ENCODE results near the gene TXNDC15.
"Not testable (repeated sequence)": the region's sequence is repeated elsewhere in the genome, so short reads cannot be mapped to it uniquely, and the experiment has no call there.

Gene TXNDC15

DNA sequence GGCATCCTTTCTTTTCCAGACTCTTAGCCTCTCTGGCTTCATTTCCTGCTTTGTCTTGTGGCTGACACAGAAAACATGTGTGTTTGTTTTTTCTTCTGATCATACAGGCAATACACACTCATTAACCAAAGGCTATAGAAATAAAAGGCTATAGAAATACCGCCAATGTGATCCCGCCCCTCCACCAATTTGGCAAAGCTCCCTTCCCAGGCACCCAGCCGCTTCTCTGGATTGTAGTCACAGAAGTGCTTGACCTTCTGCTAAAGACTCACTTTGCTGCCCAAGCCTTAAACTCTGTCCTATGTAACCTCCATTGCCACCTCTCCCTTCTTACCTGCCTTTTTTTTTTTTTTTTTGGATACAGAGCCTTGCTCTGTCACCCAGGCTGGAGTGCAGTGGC, 5.3 kb downstream of the TXNDC15 start:
- TF ChIP-seq, protein P1, sequence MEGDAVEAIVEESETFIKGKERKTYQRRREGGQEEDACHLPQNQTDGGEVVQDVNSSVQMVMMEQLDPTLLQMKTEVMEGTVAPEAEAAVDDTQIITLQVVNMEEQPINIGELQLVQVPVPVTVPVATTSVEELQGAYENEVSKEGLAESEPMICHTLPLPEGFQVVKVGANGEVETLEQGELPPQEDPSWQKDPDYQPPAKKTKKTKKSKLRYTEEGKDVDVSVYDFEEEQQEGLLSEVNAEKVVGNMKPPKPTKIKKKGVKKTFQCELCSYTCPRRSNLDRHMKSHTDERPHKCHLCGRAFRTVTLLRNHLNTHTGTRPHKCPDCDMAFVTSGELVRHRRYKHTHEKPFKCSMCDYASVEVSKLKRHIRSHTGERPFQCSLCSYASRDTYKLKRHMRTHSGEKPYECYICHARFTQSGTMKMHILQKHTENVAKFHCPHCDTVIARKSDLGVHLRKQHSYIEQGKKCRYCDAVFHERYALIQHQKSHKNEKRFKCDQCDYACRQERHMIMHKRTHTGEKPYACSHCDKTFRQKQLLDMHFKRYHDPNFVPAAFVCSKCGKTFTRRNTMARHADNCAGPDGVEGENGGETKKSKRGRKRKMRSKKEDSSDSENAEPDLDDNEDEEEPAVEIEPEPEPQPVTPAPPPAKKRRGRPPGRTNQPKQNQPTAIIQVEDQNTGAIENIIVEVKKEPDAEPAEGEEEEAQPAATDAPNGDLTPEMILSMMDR (IDR thresholded peaks at IDR 0.05; ENCODE audit: borderline replicate concordance, control extremely low read depth, extremely low read depth, insufficient read depth, missing control alignments): no peak
- no peak for DNase-seq (ENCODE audit: low spot score)
- in situ Hi-C loops (cut with MboI; ENCODE audit: low sequenced_read_pairs, unreplicated experiment): no loop called here

DNA sequence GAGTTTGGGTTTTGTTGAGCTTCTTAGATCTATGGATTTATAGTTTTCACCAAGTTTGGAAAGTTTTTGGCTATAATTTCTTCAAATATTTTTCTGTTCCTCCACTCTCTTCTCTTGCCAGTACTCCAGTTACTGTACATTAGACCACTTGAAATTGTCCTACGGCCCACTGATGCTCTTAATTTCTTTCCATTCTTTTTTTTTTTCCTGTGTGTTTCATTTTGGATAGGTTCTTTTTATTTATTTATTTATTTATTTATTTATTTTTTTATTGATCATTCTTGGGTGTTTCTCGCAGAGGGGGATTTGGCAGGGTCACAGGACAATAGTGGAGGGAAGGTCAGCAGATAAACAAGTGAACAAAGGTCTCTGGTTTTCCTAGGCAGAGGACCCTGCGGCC, 6.8 kb downstream of the TXNDC15 start:
- DNase-seq (ENCODE audit: low spot score); in situ Hi-C loops (cut with MboI; ENCODE audit: low sequenced_read_pairs, unreplicated experiment): not testable (repeated sequence)

DNA sequence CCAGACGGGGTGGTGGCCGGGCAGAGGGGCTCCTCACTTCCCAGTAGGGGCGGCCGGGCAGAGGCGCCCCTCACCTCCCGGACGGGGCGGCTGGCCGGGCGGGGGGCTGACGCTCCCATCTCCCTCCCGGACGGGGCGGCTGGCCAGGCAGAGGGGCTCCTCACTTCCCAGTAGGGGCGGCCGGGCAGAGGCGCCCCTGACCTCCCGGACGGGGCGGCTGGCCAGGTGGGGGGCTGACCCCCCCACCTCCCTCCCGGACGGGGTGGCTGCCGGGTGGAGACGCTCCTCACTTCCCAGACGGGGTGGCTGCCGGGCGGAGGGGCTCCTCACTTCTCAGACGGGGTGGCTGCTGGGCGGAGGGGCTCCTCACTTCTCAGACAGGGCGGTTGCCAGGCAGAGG, 7.5 kb downstream of the TXNDC15 start:
- DNase-seq (ENCODE audit: low spot score); in situ Hi-C loops (cut with MboI; ENCODE audit: low sequenced_read_pairs, unreplicated experiment): not testable (repeated sequence)

DNA sequence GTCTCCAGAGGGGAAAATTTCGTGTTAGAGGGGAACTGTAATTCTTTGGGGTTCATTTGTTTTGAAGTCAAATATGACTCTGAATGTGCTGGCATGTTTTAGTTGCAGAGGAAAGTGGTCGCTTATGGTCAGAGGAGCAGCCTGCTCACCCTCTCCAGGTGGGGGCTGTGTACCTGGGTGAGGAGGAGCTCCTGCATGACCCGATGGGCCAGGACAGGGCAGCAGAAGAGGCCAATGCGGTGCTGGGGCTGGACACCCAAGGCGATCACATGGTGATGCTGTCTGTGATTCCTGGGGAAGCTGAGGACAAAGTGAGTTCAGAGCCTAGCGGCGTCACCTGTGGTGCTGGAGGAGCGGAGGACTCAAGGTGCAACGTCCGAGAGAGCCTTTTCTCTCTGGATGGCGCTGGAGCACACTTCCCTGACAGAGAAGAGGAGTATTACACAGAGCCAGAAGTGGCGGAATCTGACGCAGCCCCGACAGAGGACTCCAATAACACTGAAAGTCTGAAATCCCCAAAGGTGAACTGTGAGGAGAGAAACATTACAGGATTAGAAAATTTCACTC, 13.5 kb downstream of the TXNDC15 start:
- in situ Hi-C loops (cut with MboI; ENCODE audit: low sequenced_read_pairs, unreplicated experiment): no loop called here
- DNase-seq (ENCODE audit: low spot score): no peak
- TF ChIP-seq, protein P1 (IDR thresholded peaks at IDR 0.05; ENCODE audit: borderline replicate concordance, control extremely low read depth, extremely low read depth, insufficient read depth, missing control alignments): no peak

DNA sequence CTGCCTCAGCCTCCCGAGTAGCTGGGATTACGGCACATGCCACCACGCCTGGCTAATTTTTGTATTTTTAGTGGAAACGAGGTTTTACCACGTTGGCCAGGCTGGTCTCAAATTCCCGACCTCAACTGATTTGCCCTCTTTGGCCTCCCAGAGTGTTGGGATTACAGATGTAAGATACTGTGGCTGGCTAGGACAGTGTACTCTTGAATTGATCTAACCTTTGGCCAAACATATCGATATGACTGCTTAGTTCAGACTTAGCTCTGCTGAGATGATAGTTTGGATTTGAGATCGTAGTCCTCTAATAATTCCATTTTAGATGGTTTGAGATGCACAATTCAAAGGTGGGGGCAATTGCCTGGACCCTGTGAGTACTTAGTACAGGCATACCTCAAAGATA, 15.2 kb downstream of the TXNDC15 start:
- TF ChIP-seq, protein P1 (IDR thresholded peaks at IDR 0.05; ENCODE audit: borderline replicate concordance, control extremely low read depth, extremely low read depth, insufficient read depth, missing control alignments): no peak
- in situ Hi-C loops (cut with MboI; ENCODE audit: low sequenced_read_pairs, unreplicated experiment): no loop called here
- no peak for DNase-seq (ENCODE audit: low spot score)

DNA sequence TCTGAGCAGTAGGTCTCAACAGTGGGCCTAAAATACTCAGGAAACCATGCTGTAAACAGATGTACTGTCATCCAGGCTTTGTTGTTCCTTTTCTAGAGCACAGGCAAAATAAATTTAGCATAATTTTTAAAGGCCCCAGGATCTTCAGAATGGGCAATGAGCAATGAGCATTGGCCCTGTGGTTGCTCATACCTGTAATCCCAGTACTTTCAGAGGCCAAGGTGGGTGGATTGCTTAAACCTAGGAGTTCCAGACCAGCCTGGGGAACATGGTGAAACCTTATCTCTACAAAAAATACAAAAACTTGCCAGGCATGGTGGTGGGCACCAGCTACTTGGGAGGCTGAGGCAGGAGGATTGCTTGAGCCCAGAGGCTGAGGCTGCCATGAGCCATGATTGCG, 17.3 kb downstream of the TXNDC15 start:
- DNase-seq (ENCODE audit: low spot score): no peak
- TF ChIP-seq, protein P1 (IDR thresholded peaks at IDR 0.05; ENCODE audit: borderline replicate concordance, control extremely low read depth, extremely low read depth, insufficient read depth, missing control alignments): no peak
- in situ Hi-C loops (cut with MboI; ENCODE audit: low sequenced_read_pairs, unreplicated experiment): no loop called here

DNA sequence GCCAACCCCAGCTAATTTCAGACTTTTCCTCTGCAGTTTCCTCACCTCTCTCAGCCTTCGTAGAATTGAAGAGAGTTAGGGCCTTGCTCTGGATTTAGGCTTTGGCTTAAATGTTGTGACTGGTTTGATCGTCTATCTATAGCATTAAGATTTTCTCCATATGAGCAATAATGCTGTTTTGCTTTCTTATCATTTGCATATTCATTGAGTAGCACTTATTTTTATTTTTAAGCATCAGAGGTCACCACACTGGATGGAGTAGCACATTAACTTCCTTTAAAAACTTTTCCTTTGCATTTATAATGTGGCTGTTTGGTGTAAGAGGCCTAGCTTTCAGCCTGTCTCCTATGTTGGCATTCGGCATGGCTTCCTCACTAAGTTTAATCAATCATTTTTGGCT, 18.1 kb downstream of the TXNDC15 start:
- no peak for DNase-seq (ENCODE audit: low spot score)
- TF ChIP-seq, protein P1 (IDR thresholded peaks at IDR 0.05; ENCODE audit: borderline replicate concordance, control extremely low read depth, extremely low read depth, insufficient read depth, missing control alignments): no peak
- in situ Hi-C loops (cut with MboI; ENCODE audit: low sequenced_read_pairs, unreplicated experiment): no loop called here

DNA sequence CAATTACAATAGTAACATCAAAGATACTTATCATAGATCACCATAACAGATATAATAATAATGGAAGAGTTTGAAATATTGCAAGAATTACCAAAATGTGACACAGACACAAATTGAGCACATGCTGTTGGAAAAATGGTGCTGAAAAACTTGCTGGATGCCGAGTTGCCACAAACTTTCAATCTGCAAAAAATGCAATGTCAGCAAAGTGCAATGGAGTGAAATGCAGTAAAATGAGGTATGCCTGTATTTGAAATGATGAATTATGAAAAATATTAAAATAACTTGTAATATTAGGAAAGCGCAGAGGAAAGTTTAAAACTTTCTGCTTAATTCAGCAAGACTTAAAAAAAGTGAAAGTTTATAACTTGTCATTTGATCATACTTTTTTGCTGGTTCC, 18.8 kb downstream of the TXNDC15 start:
- in situ Hi-C loops (cut with MboI; ENCODE audit: low sequenced_read_pairs, unreplicated experiment): no loop called here
- TF ChIP-seq, protein P1 (IDR thresholded peaks at IDR 0.05; ENCODE audit: borderline replicate concordance, control extremely low read depth, extremely low read depth, insufficient read depth, missing control alignments): no peak
- no peak for DNase-seq (ENCODE audit: low spot score)

Data from GM13976 (cell line).